HG03139 (cell line): ENCODE results near the gene DCDC2.
"Not testable (repeated sequence)": the region's sequence is repeated elsewhere in the genome, so short reads cannot be mapped to it uniquely, and the experiment has no call there.

ENCODE experiments used
- ATAC-seq: cut with Tn5 transposase; IDR thresholded peaks from one replicate; pipeline ENCODE4 v1.9.1; 2021; ENCODE audit not compliant: unreplicated experiment

DCDC2 gene

DNA sequence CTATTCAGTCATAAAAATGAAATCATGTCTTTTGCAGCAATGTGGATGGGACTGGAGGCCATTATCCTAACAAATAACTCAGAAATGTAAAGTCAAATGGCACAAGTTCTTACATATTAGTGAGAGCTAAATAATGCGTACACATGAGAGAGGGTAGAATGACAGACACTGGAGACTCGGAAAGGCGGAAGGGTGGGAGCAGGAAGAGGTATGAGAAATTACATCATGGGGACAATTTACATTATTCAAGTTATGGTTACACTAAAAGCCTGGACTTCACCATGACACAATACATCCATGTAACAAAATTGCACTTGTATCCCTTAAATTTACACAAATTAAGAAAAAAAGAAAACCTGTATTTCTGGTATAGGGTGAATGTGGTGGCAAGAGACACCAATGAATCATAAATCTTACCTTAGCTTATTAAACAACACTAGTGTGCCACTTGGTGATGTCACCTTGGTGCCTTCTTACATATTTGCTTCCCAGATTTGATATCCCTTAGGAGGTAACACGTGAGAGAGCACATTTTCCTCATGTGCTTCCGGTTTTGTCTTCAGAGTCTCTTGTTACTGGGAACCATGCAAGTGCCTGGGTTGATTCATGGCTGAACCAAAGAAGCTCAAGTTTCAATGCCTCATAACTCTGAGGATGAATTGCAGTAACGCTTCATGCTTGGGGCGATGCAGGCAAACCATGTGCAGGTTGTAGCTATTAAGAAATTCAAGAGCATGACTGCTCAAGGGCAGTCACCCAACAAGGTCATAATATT is 84.6 kb downstream of the DCDC2 start:
- ATAC-seq = no peak

DNA sequence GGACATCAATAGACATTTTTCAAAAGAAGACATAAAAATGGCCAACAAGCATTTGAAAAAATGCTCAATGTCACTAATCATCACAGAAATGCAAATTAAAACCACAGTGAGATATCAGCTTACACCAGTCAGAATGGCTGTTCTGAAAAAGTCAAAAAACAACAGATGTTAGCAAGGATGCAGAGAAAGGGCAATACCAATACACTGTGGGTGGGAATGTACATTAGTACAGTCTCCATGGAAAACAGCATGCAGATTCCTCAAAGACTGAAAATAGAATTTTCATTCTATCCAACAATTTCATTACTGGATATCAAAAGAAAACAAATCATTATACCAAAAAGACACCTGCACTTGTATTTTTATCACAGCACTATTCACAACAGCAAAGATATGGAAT is 85.3 kb downstream of the DCDC2 start:
- ATAC-seq = no peak

DNA sequence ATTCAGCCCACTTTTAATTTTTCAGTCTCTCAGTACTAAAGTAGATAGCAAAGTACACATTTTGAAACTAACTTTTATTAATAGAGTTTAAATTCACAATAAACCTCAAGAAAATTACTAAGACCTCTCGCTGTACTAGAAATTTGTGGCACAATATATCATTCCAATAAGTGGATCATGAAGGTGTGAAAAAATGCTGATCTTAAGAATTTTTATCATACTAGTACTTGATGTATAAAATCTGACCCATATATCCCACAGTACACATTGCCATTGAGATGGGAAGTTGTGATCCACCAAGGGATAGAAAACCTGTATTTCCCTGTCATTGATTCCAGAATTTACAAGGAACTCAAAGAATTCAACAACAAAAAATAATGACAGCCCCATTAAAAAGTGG is 85.7 kb downstream of the DCDC2 start:
- no peak for ATAC-seq

DNA sequence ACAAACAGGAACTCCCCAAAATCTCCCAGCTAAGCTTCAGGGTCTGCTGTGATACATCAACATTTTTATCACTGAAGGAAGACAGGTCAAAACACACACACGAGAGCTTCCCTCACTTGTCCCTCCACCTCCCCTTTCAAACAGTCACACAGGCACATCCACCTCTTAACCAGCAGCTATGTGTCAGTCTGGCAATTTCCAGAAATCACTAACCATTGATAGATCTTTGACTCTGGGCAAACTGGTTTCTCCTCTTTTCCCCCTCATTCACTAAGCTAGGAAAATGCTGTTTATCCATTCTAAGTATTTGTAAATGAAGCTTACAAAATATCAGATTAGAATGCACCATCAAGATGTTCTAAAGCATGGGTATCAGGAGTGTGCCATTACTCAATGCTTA is 87.8 kb downstream of the DCDC2 start:
- no peak for ATAC-seq

DNA sequence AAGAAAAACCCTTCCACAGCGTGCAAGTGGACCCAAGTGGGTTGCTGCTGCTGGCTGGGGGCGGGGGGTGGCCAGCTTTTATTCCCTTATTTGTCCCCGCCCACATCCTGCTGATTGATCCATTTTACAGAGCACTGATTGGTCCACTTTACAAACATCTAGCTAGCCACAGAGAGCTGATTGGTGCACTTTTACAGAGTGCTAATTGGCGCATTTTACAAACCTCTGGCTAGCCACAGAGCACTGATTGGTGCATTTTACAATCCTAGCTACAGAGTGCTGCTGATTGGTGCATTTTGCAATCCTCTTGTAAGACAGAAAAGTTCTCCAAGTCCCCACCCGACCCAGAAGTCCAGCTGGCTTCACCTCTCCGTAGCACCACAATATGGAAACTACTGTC is 99.6 kb downstream of the DCDC2 start:
- ATAC-seq = not testable (repeated sequence)

DNA sequence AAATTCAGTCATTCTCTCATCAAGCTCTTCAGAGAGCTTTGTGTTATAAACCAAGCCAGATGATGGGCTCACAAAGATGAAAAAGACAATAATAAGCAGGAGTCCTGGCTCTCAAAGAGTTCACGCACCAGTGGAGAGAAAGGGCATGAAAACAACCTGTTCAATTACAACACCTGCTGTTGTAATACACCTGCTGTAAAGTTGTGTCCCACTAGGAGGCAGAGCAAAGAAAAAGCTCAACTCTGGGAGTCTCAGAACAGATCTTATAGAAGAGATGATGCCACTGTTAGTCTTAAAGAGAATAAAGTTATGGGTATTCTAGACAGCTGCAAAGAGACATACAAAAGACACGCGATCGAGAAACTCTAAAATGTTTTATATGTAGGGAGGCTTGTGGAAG is 100.6 kb downstream of the DCDC2 start:
- no peak for ATAC-seq

DNA sequence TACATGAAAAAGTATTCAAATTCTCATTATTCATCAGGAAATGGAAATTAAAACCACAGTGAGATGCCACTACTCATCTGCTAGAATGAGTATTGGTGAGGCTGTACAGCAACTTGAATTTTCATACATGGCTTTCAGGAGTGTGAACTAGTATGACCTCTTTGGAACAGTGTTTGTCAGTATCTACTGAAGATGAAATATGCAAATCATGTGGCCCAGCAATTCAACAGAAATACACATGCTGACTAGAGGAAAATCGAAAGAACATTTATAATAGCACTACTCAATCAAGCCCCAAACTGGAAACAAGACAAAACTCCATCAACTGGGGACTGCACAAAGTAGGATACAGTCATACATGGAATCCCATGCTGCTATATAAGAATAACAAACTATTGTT is 102.2 kb downstream of the DCDC2 start:
- peak; percentile 88 for ATAC-seq

GRCh38 chr6:24253360-24253759 is 104.5 kb downstream of the DCDC2 start:
- ATAC-seq = no peak

GRCh38 chr6:24252280-24252679 is 105.6 kb downstream of the DCDC2 start:
- no peak for ATAC-seq

- ATAC-seq = no peak
These were observed 106.5 kb downstream of the DCDC2 start for GRCh38 chr6:24251339-24251738.

GRCh38 chr6:24249926-24250325 is 107.9 kb downstream of the DCDC2 start:
- no peak for ATAC-seq

GRCh38 chr6:24245275-24245674 is 112.6 kb downstream of the DCDC2 start:
- ATAC-seq = no peak

DNA sequence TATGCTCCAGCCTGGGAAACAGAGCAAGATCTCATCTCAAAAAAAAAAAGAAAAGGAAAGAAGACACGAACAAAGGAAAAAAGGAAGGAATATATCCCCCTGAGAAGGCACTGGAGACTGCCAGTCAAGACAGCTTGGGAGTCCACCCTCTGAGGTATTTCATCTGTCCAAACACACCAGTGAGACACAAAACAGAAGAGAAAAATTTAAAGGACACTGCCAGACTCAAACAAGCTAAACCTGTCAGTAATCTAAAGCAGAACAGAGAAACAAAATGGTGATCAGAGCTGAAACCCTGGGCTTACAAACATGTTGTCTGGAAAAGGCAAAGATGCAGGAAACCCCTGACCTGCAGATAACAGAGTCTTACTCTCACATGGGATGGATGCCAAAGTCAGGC is 114.9 kb downstream of the DCDC2 start:
- no peak for ATAC-seq

DNA sequence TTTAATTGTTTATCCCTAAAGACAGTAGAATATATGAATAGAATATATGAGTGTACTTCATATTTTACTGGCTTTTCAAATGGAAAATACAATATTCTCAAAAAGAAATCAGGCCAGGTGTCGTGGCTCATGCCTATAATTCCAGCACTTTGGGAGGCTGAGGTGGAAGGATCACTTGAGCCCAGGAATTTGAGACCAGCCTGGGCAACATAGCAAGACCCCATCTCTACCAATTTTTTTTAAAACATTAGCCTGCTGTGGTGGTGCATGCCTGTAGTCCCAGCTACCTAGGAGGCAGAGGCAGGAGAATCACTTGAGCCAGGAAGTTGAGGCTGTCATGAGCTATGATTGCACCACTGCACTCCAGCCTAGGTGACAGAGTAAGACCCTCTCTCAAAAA is 116.1 kb downstream of the DCDC2 start:
- not testable (repeated sequence) for ATAC-seq

DNA sequence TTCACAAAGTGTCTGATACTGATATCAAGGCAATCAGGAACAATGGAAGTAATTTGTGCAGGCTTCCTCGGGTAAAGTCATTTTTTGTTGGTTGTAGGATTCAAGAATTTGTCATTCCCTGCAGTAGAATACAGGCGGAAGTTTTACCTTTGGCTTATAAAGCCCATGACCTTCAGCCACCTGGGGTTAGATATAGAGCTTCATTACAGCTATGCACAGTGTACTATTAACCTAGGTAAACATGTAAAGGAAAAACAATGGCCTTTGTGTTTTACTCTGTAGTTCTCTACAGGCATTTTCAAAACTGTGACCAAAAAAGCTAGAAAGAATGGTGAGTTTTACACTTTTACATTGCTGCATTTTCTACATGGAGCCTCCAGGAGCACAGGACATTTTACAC is 116.9 kb downstream of the DCDC2 start:
- no peak for ATAC-seq

DNA sequence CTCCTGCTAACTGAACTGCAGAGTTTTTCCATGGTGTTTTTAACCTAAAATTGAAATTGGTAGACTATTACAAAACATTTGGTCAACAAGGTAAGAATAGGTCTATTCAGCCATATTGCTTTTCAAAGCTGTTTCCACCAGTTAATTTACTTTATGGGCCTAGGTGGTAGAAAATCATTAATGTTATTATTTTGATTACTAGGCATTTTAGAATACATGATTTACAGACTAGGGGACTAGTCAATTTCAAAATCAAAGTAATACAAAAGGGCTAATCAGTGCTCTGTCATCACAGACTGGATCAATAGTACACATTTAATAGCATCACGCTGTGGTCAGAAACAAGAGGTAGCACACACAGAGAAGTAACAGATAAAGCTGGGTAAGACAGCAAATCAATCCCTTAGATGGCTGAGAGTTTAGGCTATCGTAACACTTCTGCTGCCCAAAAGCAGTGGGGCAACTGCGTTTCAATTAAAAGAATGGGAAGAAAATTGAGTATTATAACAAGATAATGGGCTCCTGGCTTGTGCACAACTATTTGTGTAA is 117.4 kb downstream of the DCDC2 start:
- no peak for ATAC-seq

DNA sequence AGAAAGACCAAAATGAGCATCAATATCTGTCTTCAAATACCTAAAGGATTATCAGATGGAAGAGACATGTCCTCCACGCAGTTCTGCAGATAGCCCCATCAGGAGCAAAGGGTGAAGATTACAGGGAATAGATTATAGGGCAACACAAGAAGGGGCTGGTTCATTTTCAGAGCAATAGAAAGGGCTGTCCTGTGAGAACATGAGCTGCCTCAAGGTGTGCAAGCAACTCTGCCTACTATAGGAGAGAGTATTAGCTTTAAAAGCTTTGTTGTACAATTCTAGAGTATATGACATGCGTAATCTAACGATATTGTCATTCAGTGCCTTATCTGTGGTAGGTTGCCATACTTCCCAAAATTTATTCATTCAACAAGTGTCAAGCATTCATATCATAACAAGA is 119.2 kb downstream of the DCDC2 start:
- ATAC-seq = no peak

- ATAC-seq = not testable (repeated sequence)
These were observed 121.1 kb downstream of the DCDC2 start for GRCh38 chr6:24236779-24237178.

DNA sequence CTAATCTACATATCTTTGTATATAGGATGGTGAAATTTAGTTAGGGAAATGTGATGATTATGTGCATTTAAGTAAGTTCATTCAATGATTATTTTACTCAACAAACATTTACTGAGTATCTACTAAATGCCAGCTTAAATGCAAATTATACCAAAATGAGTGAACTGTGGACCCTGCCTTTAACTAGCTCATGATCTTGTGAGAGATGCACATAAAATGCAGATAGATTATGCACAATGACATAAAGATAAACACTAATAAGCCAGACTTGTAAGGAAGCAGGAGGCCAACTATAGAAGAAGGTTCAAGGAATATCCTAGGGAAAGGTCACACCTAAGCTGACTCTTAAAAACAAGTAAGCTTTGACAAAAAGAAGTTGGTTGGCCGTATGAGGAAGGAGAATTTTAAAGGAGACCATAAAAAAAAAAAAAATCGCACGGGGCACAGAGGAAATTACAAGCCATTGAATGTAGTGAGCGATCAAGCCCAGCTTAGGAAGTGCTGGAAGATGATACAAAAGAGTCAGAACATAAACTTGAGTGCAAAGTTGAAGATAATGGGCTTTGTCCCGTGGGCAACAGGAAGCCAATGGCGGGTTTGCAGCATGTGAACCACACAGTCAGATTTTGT is 123.9 kb downstream of the DCDC2 start:
- ATAC-seq = no peak

- no peak for ATAC-seq
These were observed 126.4 kb downstream of the DCDC2 start for GRCh38 chr6:24231438-24231977.

DNA sequence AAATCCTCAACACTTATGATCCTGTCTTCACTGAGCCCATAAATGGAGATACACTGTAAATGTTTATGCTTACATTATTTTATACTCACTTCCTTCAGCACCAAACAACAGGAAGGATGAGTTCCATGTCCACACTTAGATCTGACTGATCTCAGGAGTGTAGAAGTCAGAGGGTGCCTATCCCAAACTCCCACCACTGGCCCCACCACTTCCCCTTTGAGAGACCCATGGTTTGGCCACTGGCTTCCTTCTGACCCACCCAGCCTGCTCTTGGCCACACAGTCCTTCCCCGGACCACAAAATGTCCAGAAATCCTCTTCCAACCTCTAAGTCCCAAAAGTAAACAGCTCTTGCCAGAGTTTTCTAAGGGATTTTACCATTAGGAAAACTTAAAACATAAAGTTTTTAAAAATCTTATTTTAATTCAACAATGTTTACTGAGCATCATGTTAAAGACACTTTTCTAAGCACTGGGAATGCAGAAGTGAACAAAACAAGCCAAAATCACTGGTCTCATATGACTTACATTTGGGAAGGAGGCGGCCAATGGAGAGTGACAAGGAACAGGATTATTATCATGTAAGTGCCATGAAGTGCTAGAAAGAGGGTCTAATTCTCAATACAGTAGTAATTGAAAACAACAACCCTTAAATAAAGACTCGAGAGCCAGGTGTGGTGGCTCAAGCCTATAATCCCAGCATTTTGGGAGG is 128.0 kb downstream of the DCDC2 start:
- ATAC-seq = no peak
